ENCODE results near the gene PLB1.
"Not testable (repeated sequence)": the region's sequence is repeated elsewhere in the genome, so short reads cannot be mapped to it uniquely, and the experiment has no call there.

PLB1 gene

DNA sequence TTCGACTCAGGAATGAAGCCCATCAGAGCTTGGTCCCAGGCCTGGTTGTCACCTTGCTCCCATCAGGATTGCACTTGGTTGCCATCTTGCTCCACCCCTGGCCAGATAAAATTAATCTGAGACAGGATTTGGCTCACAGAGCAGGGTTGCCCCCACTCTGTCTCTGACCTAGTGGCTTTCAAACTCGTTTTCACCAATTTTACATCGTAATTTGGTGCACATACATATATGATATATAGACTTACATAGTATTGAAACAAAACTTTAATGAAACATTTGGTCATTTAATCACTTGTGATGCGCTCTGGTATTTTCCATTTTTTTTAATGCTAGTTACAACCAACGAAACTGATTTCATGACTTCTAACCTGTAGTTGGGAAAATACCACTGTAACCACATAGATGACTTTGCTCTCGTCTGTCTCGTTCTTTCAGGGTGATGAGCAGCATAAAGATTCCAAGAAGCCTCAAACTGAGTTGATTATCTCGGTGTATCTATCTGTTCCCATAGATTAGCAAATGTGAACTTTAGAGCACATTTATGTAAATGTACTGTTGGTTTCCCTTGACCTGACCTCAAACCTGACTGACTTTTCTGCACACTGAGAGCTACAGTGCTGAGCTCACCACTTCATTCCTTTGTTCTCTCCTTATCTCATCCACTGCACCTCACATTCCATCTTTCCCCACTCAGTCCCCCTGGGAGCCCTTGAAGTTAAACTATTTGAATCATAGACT, 30.5 kb upstream of the PLB1 start:
- DNase-seq = no peak

- DNase-seq = no peak
These were observed 26.6 kb upstream of the PLB1 start for GRCh38 chr2:28469304-28469703.

DNA sequence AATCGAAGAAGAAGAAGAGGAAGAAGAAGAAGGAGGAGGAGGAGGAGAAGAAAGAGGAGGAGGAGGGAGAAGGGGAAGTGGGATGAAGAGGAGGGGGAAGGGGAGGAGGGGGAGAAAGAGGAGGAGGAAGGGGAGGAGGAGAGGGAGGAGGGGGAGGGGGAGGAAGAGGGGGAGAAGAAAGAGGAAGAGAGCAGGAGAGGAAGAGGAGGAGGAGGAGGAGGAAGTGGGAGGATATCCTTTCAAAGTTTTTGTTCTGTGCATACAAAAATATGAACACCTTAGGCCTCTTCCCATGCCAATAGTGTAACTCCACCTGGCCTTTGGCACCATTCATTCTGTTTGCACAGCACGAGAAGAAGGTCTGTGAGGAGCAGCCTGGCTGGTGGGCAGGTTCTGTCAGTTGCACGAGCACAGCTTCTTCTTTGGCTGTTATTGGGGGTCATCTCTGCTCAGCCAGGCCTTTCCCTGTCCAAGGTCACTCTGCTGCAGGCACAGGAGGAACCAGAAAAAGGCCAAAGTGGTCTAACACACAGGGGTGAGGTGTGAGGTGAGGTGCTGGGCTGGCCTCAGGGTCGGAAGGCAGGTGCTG, 25.8 kb upstream of the PLB1 start:
- DNase-seq = no peak

GRCh38 chr2:28470759-28471158, 25.1 kb upstream of the PLB1 start:
- DNase-seq = no peak

GRCh38 chr2:28471214-28471613, 24.6 kb upstream of the PLB1 start:
- no peak for DNase-seq

DNA sequence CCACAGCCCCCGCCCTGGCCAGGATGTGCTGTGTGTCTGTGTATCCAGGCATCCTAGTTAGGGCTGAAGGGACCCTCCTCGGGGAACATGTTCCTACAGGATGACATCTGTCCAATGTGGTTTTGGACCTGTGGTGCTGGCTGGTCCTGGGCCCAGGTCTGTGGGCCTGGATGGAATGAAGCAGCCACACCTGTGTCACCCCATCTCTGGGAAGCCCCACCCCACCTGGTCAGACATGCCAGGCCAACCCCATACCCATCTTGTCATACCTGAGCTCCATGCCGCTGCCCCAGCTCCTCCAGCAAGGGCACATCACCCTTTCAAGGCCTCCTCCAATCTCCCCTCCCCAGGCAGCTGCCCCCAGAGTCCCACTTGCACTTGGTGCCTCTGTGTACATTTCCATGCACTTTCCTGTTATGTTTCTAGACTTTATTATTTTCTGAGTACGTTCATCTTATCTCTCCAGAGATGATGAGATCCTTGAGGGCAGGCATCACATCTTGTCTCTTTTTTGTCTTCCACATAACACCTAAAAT, 24.1 kb upstream of the PLB1 start:
- DNase-seq = no peak

- not testable (repeated sequence) for DNase-seq
These were observed 23.2 kb upstream of the PLB1 start for GRCh38 chr2:28472641-28473040.

DNA sequence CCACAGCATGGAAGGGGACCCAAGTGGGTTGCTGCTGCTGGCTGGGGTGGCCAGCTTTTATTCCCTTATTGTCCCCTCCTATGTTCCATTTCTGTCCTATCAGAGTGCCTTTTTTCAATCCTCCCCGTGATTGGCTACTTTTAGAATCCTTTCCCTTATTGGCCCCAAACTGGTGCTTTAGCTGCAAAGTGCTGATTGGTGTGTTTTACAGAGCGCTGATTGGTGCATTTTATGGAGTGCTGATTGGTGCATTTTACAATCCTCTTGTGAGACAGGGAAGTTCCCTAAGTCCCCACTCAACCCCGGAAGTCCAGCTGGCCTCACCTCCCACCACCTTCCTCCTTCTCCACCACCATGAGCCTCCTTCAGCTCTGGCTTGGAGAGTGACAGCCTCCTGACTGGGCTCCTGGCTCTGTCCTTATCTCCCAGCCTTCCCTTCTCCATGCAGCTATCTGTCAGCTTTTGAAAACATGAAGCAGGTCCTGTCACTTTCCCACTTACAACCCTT, 20.7 kb upstream of the PLB1 start:
- DNase-seq = no peak

- DNase-seq = no peak
These were observed 18.8 kb upstream of the PLB1 start for GRCh38 chr2:28477087-28477486.

DNA sequence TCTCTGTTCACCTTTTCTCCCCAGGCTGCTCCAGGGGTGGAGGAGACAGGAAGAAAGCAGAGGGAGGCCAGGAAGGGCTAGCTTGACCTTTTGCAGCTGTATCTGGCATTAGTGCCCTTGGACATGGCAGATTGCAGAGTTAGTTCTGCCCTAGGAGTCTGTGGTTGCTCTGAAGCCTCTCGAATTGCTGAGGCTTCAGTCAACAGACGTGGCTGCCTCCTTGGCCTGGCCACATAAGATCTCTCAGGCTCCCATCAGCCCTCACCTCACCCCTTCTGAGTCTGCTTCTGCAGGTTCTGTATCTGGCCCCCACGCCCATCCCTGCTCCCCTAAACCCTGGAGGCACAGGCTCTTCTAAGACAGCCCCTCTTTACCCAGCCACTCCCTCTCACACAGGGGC, 18.2 kb upstream of the PLB1 start:
- DNase-seq = no peak

DNA sequence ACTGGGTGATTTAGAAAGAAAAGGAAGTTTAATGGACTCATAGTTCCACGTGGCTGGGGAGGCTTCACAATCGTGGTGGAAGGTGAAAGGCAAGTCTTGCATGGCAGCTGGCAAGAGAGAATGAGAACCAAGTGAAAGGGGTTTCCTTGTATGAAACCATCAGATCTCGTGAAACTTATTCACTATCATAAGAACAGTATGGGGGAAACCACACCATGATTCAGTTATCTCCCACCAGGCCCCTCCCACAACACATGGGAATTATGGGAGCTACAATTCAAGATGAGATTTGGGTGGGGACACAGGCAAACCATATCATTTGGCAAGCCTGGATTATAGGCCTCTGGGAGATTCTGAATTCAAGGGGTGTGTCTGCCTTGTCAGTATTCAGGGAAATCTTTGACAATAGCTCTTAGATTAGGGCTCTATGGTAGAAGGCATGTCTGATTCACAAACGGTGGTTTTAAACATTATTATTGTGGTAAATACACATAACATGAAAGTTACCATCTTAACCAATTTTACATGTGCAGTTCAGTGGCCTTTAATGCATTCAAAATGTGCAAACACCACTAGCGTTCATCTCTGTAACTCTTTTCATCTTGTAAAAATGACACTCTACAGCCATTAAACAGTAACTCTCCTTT, 15.3 kb upstream of the PLB1 start:
- DNase-seq = no peak

DNA sequence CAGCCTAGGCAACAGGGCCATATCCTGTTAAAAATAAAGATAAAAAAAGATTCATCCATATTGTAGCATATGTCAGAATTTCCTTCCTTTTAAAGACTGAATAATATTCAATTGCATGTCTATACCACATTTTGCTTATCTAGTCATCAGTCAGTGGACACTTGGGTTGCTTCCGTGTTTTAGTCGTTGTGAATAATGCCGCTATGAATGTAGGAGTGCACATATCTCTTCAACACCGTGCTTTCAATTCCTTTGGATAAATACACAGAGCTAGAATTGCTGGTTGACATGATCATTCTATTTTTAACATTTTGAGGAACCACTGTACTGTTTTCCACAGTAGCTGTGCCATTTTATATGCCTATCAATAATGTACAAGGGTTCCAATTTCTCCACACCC, 14.0 kb upstream of the PLB1 start:
- DNase-seq = no peak

DNA sequence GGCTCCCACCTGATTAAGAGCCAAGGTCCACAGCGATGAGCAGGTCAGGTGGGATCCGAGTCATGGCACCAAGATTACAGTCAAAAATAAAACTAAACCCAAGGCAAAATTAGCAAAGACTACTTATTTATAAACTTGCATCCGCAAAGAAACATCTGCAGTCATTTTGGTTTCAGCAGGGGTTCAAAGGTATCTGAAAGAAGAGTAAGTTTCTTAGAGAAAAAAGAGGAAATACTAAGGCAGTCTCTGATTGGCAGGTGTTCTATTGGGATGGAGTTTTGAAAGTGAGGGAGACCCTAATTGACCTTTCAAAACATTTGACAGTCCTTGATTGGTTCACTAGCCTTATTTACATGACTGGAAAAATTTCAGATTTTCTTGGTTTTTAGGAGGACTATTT, 11.0 kb upstream of the PLB1 start:
- no peak for DNase-seq

DNA sequence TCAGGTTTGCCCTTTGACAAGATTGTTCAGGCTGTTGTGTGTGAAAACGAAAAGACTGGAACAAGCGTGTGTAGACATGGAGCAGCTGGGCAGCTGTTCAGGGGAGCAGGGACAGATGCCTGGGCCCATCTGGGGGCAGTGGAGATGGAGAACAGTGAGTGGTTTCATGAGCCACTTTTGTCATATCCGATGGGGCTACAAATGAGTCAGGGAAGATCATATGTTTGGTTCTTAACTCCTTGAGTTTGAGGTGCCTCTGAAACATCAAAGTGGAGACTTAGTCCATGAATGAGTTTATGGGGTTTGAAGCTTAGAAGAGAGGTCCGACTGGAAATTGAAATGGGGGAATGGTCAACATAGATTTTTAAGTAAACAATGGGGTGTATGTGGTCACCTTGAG, 9.3 kb upstream of the PLB1 start:
- DNase-seq = no peak

GRCh38 chr2:28487258-28487657, 8.6 kb upstream of the PLB1 start:
- DNase-seq = no peak

GRCh38 chr2:28488083-28488830, 7.6 kb upstream of the PLB1 start:
- no peak for DNase-seq

GRCh38 chr2:28488858-28489575, 6.8 kb upstream of the PLB1 start:
- no peak for DNase-seq

- no peak for DNase-seq
These were observed 5.3 kb upstream of the PLB1 start for GRCh38 chr2:28490558-28490957.

GRCh38 chr2:28492282-28492681, 3.6 kb upstream of the PLB1 start:
- no peak for DNase-seq

- DNase-seq = no peak
These were observed 2.2 kb upstream of the PLB1 start for GRCh38 chr2:28493636-28494035.

- DNase-seq = no peak
These were observed 921 bp downstream of the PLB1 start for GRCh38 chr2:28496781-28497180.

DNA sequence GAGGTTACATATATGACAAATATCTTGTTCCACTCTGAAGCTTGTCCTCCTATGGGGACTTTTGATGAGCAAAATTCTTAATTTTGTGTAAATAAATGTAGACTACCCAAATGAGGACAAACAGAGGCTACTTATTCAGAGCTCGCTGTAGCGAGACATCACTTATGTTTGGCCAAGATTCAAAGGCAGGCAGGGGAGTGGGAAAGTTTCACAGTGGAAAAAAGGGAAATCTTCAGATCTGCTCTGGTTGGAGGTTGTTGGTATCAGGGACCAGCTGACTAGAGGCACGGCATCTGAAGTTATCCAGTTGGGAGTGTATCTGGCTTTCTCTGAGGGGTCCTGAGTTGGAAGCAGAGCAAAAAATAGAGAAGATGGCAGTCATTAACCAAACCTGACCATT, 1.3 kb downstream of the PLB1 start:
- no peak for DNase-seq

DNA sequence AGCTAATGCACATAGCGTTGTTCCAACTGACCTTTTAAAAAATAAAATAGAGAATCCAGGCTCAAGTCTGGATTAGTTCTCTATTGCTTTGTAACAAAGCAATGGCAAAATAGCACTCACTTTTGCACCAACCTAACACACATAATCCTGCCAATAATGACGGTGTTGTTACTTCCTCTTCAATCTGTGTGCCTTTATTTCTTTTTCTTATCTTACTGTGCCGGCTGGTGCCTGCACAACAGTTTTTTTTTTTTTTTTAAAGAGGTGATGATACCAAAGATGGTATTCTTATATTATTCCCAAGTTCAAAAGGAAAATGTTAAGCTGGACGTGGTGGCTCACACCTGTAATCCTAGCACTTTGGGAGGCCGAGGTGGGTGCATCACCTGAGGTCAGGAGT, 3.4 kb downstream of the PLB1 start:
- DNase-seq = no peak

Data from NCI-H2107 (cell line).